ENCODE measurements around the gene NAA40. TPM values are rescaled to one million over a fixed set of nuclear protein-coding genes. Genes with fewer than 3 reads are reported as not detected.

Gene NAA40
- total RNA-seq, 1 donor from 2014 or later, result 21.2 TPM

- Mint-ChIP-seq H3K4me1 (ENCODE audit: low read depth, unreplicated experiment) (no peaks in the 10 kb centered on the region), H3K36me3 (ENCODE audit: low read depth, unreplicated experiment) (peaks cover 34% of the 10 kb centered on the region), H3K9me3 (ENCODE audit: unreplicated experiment) (no peaks in the 10 kb centered on the region), H3K27me3 (ENCODE audit: low read depth, unreplicated experiment) (no peaks in the 10 kb centered on the region), H3K4me3 (ENCODE audit: unreplicated experiment) (no peak overlapping the region), H3K27ac (ENCODE audit: unreplicated experiment) (no peak overlapping the region)
- Histone ChIP-seq H3K4me1 (ENCODE audit: insufficient read depth, low read length) (no peaks in the 10 kb centered on the region), H3K9me3 (ENCODE audit: insufficient read depth, low read depth, low read length) (no peaks in the 10 kb centered on the region), H3K79me2 (ENCODE audit: insufficient read depth, low read length) (no peaks in the 10 kb centered on the region), H4K20me1 (ENCODE audit: insufficient read depth, low read length) (no peaks in the 10 kb centered on the region), H2AFZ (ENCODE audit: low read depth, low read length) (no peak overlapping the region), H3K27ac (ENCODE audit: low read depth, low read length) (no peak overlapping the region), H3K4me2 (ENCODE audit: low read length) (no peak overlapping the region), H3K9ac (ENCODE audit: low read length) (no peak overlapping the region), H3K36me3 (ENCODE audit: insufficient read depth, low read length) (peaks cover 5% of the 10 kb centered on the region), H3K4me3 (ENCODE audit: insufficient read depth, low read depth, low read length) (no peak overlapping the region), H3K27me3 (ENCODE audit: insufficient read depth, low read length) (no peaks in the 10 kb centered on the region)
- no peak for FAIRE-seq
- DNase-seq (ENCODE audit: low read depth), result no peak
- TF ChIP-seq CTCF (IDR thresholded peaks at IDR 0.05; ENCODE audit: insufficient read depth, low read depth, low read length), result no peak
- no peak for TF ChIP-seq EZH2 (IDR thresholded peaks at IDR 0.05; ENCODE audit: insufficient read depth, low read length)
Measured at GRCh38 chr11:63951779-63952536, 13.2 kb downstream of the NAA40 start.

- H3K27me3 Mint-ChIP-seq (ENCODE audit: low read depth, unreplicated experiment), result no peaks in the 10 kb centered on the region
- no peak for DNase-seq (ENCODE audit: low read depth)
- H3K27ac Mint-ChIP-seq (ENCODE audit: unreplicated experiment), result no peak overlapping the region
- no peak overlapping the region for H3K4me3 Mint-ChIP-seq (ENCODE audit: unreplicated experiment)
- Histone ChIP-seq H4K20me1 (ENCODE audit: insufficient read depth, low read length) (no peaks in the 10 kb centered on the region), H2AFZ (ENCODE audit: low read depth, low read length) (no peak overlapping the region), H3K79me2 (ENCODE audit: insufficient read depth, low read length) (no peaks in the 10 kb centered on the region), H3K4me1 (ENCODE audit: insufficient read depth, low read length) (no peaks in the 10 kb centered on the region), H3K4me3 (ENCODE audit: insufficient read depth, low read depth, low read length) (no peak overlapping the region), H3K27ac (ENCODE audit: low read depth, low read length) (no peak overlapping the region), H3K36me3 (ENCODE audit: insufficient read depth, low read length) (peaks cover 5% of the 10 kb centered on the region), H3K4me2 (ENCODE audit: low read length) (no peak overlapping the region), H3K9ac (ENCODE audit: low read length) (no peak overlapping the region), H3K9me3 (ENCODE audit: insufficient read depth, low read depth, low read length) (no peaks in the 10 kb centered on the region), H3K27me3 (ENCODE audit: insufficient read depth, low read length) (no peaks in the 10 kb centered on the region)
- no peaks in the 10 kb centered on the region for H3K4me1 Mint-ChIP-seq (ENCODE audit: low read depth, unreplicated experiment)
- peaks cover 34% of the 10 kb centered on the region for H3K36me3 Mint-ChIP-seq (ENCODE audit: low read depth, unreplicated experiment)
- FAIRE-seq, result no peak
- H3K9me3 Mint-ChIP-seq (ENCODE audit: unreplicated experiment), result no peaks in the 10 kb centered on the region
- TF ChIP-seq CTCF (IDR thresholded peaks at IDR 0.05; ENCODE audit: insufficient read depth, low read depth, low read length), result no peak
- no peak for TF ChIP-seq EZH2 (IDR thresholded peaks at IDR 0.05; ENCODE audit: insufficient read depth, low read length)
Measured at GRCh38 chr11:63952570-63952969, 13.8 kb downstream of the NAA40 start.

- no peak for TF ChIP-seq EZH2 (IDR thresholded peaks at IDR 0.05; ENCODE audit: insufficient read depth, low read length)
- TF ChIP-seq CTCF (IDR thresholded peaks at IDR 0.05; ENCODE audit: insufficient read depth, low read depth, low read length), result no peak
- Histone ChIP-seq H3K79me2 (ENCODE audit: insufficient read depth, low read length) (no peaks in the 10 kb centered on the region), H3K4me3 (ENCODE audit: insufficient read depth, low read depth, low read length) (no peak overlapping the region), H3K9ac (ENCODE audit: low read length) (no peak overlapping the region), H3K4me2 (ENCODE audit: low read length) (no peak overlapping the region), H3K27ac (ENCODE audit: low read depth, low read length) (no peak overlapping the region), H2AFZ (ENCODE audit: low read depth, low read length) (no peak overlapping the region), H3K4me1 (ENCODE audit: insufficient read depth, low read length) (no peaks in the 10 kb centered on the region), H3K27me3 (ENCODE audit: insufficient read depth, low read length) (no peaks in the 10 kb centered on the region), H4K20me1 (ENCODE audit: insufficient read depth, low read length) (no peaks in the 10 kb centered on the region), H3K36me3 (ENCODE audit: insufficient read depth, low read length) (peaks cover 5% of the 10 kb centered on the region), H3K9me3 (ENCODE audit: insufficient read depth, low read depth, low read length) (no peaks in the 10 kb centered on the region)
- Mint-ChIP-seq H3K36me3 (ENCODE audit: low read depth, unreplicated experiment) (peaks cover 24% of the 10 kb centered on the region), H3K4me1 (ENCODE audit: low read depth, unreplicated experiment) (peaks cover 3% of the 10 kb centered on the region), H3K4me3 (ENCODE audit: unreplicated experiment) (no peak overlapping the region), H3K27ac (ENCODE audit: unreplicated experiment) (no peak overlapping the region), H3K27me3 (ENCODE audit: low read depth, unreplicated experiment) (no peaks in the 10 kb centered on the region), H3K9me3 (ENCODE audit: unreplicated experiment) (no peaks in the 10 kb centered on the region)
- FAIRE-seq (no peak), DNase-seq (ENCODE audit: low read depth) (no peak)
Measured at GRCh38 chr11:63958008-63958407, 19.2 kb downstream of the NAA40 start.
